ENCODE results near the gene LARP1.
A peak's percentile ranks its signal among the peaks of the same experiment; 100 is the strongest.

The LARP1 gene

DNA sequence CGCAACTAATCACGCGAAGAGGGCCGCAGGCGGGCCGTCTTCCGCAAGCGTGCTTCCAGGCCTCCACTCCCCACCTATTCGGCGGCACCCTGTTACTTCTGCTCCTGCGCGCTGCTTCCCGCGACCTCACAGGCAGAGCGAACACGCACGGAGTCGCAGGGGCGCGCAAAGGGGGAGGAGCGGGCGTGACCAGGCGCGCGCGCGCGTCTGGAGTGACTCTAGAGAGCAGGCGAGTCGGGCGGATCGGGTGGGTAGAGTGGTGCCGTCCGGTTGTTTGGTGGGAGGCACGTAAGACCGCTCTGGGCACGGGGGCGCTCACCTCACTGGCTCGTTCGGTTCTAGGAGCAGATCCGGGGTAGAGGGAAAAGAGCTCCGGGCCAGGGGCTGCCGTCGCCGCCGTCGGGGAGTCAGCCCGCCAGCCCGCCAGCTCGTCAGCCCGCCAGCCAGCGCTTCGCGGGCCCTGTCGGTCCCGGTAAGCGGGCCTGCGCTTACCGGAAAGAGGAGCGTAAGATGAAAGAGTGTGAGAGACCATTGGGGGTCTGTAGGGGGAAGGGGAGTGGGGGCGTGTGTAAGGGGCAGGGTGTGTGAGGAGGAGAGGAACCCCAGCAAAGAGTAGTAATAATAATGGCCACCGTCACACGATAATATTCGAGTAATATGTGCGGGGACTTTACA, 103.3 kb downstream of the LARP1 start, which contains the start of gene CNOT8:
Gene CNOT8 (plus strand): TSS at position 331 of the 675 bp plus-strand sequence. CDS start 4,652 bp downstream, outside the sequence.
- peak; percentile 94 for DNase-seq (ENCODE audit: low spot score)

DNA sequence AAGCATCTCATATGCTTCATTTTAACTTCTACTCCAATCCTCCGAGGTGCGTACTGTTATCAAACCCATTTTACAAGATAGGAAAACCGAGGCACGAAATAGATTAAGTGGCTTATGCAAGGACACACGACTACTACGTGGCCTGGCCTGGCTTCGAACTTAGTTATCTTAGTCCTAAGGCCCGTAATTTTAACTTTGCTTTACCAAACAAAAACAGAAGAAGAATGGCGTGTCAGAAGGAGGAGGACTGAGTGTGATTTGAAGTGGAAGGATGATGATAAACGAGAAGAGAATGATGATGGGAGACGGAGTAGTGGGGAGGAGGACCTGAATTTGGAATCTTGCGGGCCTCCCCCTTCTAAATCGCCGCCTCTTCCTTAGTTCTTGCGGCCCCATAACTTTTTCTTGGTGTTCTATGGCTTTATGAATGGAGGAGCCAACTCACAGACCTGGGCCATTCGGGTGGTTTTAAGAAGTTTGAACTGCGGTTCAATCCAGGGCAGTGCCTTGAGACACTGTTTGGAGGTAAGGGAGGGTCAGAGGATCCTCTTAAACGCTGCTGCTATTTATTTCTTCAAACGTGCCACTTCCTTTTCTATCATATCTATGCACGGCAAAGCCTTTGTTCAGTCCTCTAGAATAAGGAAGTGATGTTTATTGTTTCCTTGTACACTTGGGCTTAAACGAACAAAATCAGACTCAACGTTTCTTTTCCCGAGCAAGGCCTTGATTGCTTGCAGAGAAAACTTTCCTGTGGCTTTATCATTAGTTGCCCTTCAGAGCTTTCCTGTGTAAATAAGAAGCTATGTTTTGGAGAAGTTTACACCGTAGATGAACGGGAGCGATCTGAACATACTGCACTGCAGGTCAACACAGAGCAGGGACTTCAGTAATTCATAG, 104.0 kb downstream of the LARP1 start:
- DNase-seq (ENCODE audit: low spot score) = no peak

DNA sequence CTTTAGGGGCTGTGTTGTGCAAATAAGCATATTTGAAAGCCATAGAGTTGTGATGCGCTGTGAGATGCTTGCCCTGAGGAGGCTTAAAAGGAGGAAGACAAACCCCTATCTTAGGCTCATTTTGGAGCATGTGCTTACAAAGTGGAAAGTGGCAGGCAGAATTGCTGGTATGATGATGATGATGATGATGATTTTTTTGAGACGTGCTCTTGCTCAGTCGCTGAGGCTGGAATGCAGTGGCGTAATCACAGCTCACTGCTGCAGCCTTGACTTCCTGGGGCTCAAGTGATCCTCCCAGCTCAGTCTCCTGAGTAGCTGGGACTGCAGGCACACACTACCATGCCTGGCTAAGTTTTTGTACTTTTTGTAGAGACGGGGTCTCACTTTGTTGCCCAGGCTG, 104.9 kb downstream of the LARP1 start:
- DNase-seq (ENCODE audit: low spot score) = no peak

DNA sequence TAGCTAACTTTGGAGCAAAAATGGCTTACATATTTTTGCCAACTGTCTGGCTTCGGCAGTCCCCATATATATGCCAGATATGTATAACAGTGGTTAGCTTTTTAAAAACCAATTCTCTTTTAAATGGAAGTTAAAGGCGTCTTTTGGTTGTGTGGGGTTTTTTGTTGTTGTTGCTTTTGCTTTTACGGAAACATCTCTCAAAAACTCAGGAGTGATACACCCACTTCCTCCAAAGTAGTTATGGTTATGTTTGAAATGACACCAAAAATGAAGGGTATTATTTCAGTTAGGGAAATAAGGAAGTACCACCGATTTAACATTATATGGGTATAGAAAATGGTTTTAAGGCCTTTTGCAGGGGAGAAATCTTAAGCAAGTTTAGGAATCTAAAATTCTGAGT, 105.6 kb downstream of the LARP1 start:
- DNase-seq (ENCODE audit: low spot score) = no peak

DNA sequence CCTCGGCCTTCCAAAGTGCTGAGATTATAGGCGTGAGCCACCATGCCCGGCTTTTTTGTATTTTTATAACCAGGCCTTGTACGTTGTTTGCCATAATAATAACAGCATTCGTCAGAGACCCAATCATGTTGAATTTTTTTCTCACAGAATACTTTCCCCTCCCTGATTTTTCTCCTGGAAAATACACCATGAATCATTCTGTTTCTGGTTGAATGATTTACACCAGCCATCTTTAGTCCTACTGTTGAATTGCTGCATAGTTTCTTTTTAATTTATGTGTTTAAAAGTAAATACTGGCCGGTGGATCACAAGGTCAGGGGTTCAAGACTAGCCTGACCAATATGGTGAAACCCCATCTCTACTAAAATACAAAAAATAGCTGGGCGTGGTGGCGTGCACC, 106.8 kb downstream of the LARP1 start:
- DNase-seq (ENCODE audit: low spot score) = no peak

DNA sequence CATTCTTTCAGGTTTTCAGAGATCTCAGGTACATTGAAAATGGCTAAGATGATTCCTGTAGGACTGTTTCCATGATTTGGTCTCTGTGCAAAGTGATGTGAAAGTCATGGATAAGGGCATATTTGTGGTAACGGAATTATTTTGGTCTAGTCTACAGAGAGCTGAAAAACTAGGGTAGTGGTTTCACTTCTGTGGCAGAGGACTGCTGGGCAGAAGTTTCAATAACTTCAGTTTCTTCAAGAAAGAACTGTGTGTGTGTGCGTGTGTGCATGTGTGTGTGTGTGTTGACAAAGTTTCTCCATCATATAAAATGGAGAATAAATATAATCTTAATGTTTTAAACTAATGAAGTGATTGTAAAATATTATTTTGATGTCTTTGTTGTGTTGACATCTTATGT, 107.6 kb downstream of the LARP1 start:
- no peak for DNase-seq (ENCODE audit: low spot score)

DNA sequence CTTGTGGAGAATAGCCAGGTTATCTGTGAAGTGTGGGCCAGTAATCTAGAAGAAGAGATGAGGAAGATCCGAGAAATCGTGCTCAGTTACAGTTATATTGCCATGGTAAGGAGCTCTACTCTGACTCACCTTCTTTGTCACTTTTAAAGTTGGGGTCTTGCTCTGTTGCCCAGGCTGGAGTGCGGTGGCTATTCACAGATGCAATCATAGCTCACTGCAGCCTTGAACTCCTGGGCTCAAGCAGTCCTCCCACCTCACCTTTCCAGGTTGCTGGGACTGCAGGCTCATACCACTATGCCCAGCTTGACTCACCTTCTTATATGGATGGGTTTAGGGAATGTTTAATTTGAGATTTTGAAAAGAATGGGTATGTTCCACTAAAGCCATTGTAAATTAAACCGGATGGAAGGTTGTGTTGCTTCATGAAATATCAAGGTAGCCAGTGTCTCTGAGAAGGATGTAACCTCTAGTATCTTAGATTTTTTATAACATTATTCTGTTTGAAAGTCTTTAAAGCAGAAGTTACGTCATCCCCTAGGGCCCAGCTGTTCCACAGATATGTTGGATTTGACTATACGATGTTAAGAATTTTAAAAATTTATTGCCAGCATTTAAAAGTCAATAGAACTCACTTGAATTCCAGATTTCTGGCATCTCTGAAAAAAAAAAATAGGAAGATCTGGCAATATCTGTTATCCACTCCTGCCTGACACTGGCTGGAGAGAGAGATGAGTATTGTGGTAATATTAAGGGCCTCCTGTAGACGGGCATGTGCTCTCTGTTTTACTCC, 108.3 kb downstream of the LARP1 start:
- DNase-seq (ENCODE audit: low spot score) = no peak

DNA sequence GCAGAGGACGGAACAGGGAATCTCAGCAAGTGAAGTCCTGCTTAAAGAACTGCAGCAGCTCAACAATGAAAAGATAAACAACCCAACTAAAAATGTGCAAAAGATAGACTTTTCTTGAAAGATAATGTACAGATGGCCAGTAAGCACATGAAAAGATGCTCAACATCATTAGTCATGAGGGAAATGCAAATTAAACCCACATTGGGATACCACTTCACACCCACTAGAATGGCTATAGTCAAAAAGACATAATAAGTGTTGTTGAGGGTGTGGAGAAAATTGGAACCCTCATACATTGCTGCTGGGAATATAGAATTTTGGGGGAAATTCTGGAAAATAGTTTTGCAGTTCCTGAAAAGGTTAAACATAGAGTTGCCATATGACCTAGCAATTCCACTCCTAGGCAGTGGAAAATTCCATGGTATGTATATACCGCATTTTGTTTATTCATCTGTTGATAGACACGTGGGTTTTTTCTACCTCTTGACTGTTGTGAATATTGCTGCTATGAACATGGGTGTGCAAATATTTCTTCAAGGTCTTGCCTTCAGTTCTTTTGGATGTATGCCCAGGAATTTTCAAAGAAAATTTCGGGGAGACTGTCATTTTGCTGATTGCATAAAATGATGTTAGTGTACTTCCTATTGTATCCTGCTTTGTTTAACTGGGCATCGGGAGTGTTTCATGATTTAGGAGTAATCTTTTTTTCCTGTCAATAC, 110.4 kb downstream of the LARP1 start:
- no peak for DNase-seq (ENCODE audit: low spot score)

DNA sequence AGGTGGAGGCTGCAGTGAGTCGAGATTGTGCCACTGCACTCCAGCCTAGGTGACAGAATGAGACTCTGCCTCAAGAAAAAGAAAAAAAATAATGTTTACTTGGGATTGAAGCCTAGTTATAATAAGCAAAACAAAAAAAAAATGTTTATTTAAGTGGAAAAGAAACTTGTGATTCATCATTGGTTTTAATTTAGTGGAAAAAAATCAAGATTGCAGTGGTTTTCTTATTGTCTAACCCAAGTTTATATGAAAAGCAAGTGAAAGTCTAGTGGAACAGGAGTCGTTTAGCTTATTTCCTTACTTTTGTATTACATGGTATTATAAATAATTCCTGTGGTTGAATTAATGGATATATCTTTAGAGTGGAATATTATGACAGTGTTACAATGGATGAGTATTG, 111.7 kb downstream of the LARP1 start:
- DNase-seq (ENCODE audit: low spot score) = no peak

Data from AG20443 (cell line).